Measurements from ENCODE around the gene WNT11.

DNA sequence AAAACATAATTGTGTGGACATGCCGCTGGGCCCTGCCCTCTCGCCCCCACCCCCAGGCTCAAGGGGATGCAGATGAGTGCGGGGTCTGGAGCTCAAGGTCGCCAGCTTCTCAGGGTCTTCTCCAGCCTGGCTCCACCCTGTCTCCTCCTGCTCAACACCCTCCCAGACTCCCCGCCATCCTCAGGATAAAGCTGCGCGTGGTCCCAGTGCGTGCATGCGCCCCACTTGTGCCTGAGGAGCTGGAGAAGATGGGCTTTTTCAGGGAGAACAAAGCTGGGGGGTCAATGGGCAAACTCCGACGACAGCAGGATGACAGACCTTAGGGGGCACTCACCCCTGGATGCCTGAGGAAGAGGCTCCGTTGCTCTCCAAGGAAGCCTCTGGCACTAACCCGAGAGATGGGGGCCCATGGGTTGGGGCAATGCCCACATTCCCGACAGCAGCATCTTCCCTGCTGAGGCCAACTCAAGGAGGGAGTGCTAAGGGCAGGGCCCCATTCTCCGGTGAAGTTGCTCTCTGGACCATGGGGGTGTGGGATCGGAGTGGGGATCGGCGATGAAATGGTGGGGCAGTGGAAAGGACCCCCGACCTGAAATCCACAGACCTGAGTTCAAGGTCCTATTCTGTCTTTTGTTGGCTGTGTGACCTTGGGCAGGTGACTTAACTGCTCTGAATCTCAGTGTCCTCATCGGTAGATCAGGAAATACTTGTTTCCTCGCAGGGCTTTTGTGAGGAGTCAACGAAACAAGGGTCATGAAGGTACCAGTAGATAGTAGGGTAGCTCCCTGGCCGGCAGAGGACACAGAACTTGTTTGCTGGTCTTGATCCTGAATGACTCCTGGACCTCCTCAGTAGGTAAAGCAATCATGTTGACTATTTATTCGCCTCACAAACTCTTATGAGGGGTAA, 47.7 kb downstream of the WNT11 start:
- TF ChIP-seq CEBPB (IDR thresholded peaks at IDR 0.05; ENCODE audit: borderline replicate concordance, low read depth, low read length) (no peak), EZH2 (conservative IDR thresholded peaks at IDR 0.05; ENCODE audit: low read depth, low read length) (no peak), GTF2F1 (IDR thresholded peaks at IDR 0.05; ENCODE audit: low read length) (no peak)
